Eye (tissue), 1 donor: ENCODE measurements around the gene KDM4C.
"Not testable (repeated sequence)": the region's sequence is repeated elsewhere in the genome, so short reads cannot be mapped to it uniquely, and the experiment has no call there.

Experiments
- DNase-seq: peaks from one replicate; pipeline ENCODE4 v3.0.0-alpha.2; 2015

KDM4C gene

GRCh38 chr9:7180247-7180646, 422.5 kb downstream of the KDM4C start:
- no peak for DNase-seq

GRCh38 chr9:7183139-7183538, 425.4 kb downstream of the KDM4C start:
- DNase-seq, result not testable (repeated sequence)

- no peak for DNase-seq
Observed at GRCh38 chr9:7185612-7186011, 427.8 kb downstream of the KDM4C start.

GRCh38 chr9:7186175-7186574, 428.4 kb downstream of the KDM4C start:
- DNase-seq, result no peak

- DNase-seq, result no peak
Observed at GRCh38 chr9:7192266-7192665, 434.5 kb downstream of the KDM4C start.

GRCh38 chr9:7195526-7195925, 437.8 kb downstream of the KDM4C start:
- no peak for DNase-seq

GRCh38 chr9:7196467-7196866, 438.7 kb downstream of the KDM4C start:
- no peak for DNase-seq

GRCh38 chr9:7201196-7201595, 443.4 kb downstream of the KDM4C start:
- no peak for DNase-seq

- DNase-seq, result no peak
Observed at GRCh38 chr9:7205806-7206205, 448.0 kb downstream of the KDM4C start.

GRCh38 chr9:7206221-7206758, 448.5 kb downstream of the KDM4C start:
- no peak for DNase-seq

- DNase-seq, result no peak
Observed at GRCh38 chr9:7209016-7209715, 451.4 kb downstream of the KDM4C start.

- DNase-seq, result no peak
Observed at GRCh38 chr9:7209990-7210389, 452.2 kb downstream of the KDM4C start.

- no peak for DNase-seq
Observed at GRCh38 chr9:7210854-7211637, 453.3 kb downstream of the KDM4C start.

- no peak for DNase-seq
Observed at GRCh38 chr9:7211657-7212056, 453.9 kb downstream of the KDM4C start.

GRCh38 chr9:7212101-7212500, 454.3 kb downstream of the KDM4C start:
- DNase-seq, result peak; percentile 57

- no peak for DNase-seq
Observed at GRCh38 chr9:7216004-7216841, 458.4 kb downstream of the KDM4C start.

- peak; percentile 32 for DNase-seq
Observed at GRCh38 chr9:7223981-7224380, 466.2 kb downstream of the KDM4C start.
